Erythroblast (primary cell): ENCODE measurements around the gene LRRC4.

Experiments
- GATA1 ChIP-seq: IDR thresholded peaks from 2 replicates; pipeline ENCODE4 v1.6.1; 2011; ENCODE audit warnings: low read depth, mild to moderate bottlenecking, control low read depth, low read length, moderate library complexity
- POLR2A ChIP-seq: IDR thresholded peaks from 2 replicates; pipeline ENCODE4 v1.6.1; 2011; ENCODE audit warnings: mild to moderate bottlenecking, low read length

DNA sequence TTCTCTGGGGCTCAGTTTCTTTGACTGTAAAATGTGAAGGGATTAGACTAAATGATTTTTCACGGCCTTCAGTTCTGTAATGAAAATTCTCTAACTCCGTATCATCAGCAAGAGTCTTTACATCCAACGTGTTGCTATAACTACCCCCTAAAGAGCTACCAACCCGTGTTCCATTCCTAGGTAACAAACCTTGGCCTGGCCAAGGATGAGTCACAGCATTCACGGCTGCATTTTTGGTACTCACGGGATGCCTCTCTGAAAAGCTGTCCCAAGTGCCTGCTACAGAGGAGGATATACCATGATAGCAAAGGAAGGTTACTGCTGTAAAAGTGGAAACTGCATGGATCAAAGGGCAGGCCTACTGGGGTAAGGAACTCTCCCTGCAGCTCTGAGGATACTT is 5.9 kb downstream of the LRRC4 start:
- TF ChIP-seq POLR2A = no peak
- no peak for TF ChIP-seq GATA1
